K562 (cell line): ENCODE results near the gene PDCD7. TPM values are rescaled to one million over a fixed set of nuclear protein-coding genes. Genes with fewer than 3 reads are reported as not detected.

Experiments used
- ATAC-seq: fragments of 200-7000 bp; cut with Tn5 transposase; 3 replicates; pipeline ENCODE4 v1.9.1; 2020; ENCODE audit warnings: moderate library complexity
- BruUV-seq: library from RNA; stranded (reverse); fragments of 400-500 nt; replicated peaks from 2 replicates; lab custom pipeline; 2021; lab: Mats Ljungman, UMichigan
- CTCF ChIA-PET: fragments of 300-600 bp; formaldehyde crosslinking; extraction: SDS; loops from one replicate; lab custom pipeline; 2021; ENCODE audit warnings: low intra/inter-chr PET ratio; lab: Yijun Ruan, JAX
- POLR2A ChIA-PET: fragments of 300-600, 350-650 bp; sonication (Branson Sonifier 250); formaldehyde crosslinking; extraction: SDS; loops from one replicate; lab custom pipeline; 2021; ENCODE audit warnings: antibody characterized with exemption, inconsistent platforms; lab: Yijun Ruan, JAX
- DNase-seq, 4 experiments: peaks; one replicate each; pipeline versions ENCODE4 v3.0.0 to v3.0.0-alpha.2; 2011 to 2018; ENCODE audit warnings: low spot score in 3 of 4, mixed read lengths in 3 of 4; ENCODE audit errors: extremely low read depth in 1 of 4
- FAIRE-seq: peaks from 2 replicates; lab custom pipeline; 2011; peaks lifted over from hg19 to GRCh38; lab: Jason Lieb, UNC
- H2AFZ ChIP-seq: 2 replicates; pipeline ENCODE4 v1.6.0; 2011; ENCODE audit warnings: low read depth, low read length, control low read depth, inconsistent platforms
- H3K27ac ChIP-seq: fragments of 200-600 bp; 3 replicates; pipeline ENCODE4 v1.8.0; 2011; ENCODE audit warnings: low read depth, mild to moderate bottlenecking, control low read depth, inconsistent platforms, low read length, moderate library complexity, mixed read lengths; ENCODE audit errors: extremely low read depth
- H3K27me3 ChIP-seq, 2 experiments: fragments of 300-600 bp in 1 of 2; 2 replicates in 1 of 2; 3 replicates in 1 of 2; pipeline versions ENCODE4 v1.6.0 to v1.8.0; 2011; ENCODE audit warnings: inconsistent platforms in 2 of 2, low read length in 2 of 2, mild to moderate bottlenecking in 1 of 2, mixed read lengths in 1 of 2, moderate library complexity in 1 of 2; ENCODE audit not compliant: control insufficient read depth in 2 of 2, insufficient read depth in 2 of 2
- H3K36me3 ChIP-seq: fragments of 300-600 bp; 3 replicates; pipeline ENCODE4 v1.8.0; 2011; ENCODE audit warnings: mild to moderate bottlenecking, low read length, inconsistent platforms; ENCODE audit not compliant: control insufficient read depth, insufficient read depth
- H3K4me1 ChIP-seq, 2 experiments: fragments of 200-600 bp in 1 of 2; replicated peaks in 1 of 2; 2 replicates in 1 of 2; 3 replicates in 1 of 2; pipeline versions ENCODE4 v1.5.1 to v1.8.0; 2011; ENCODE audit warnings: inconsistent platforms in 2 of 2, low read length in 2 of 2, mild to moderate bottlenecking in 1 of 2, mixed read lengths in 1 of 2, moderate library complexity in 1 of 2; ENCODE audit not compliant: control insufficient read depth in 2 of 2, insufficient read depth in 2 of 2
- H3K4me2 ChIP-seq: 2 replicates; pipeline ENCODE4 v1.6.1; 2011; ENCODE audit warnings: low read length, control low read depth, inconsistent platforms, mixed read lengths; ENCODE audit not compliant: insufficient read depth
- H3K4me3 ChIP-seq: fragments of 200-600 bp; sonication (generic), shearing (Covaris generic); 2 replicates; pipeline ENCODE4 v1.5.1; 2016; ENCODE audit warnings: control low read depth, inconsistent platforms
- H3K79me2 ChIP-seq: fragments of 200-600 bp; 3 replicates; pipeline ENCODE4 v1.8.0; 2011; ENCODE audit warnings: low read length, inconsistent platforms; ENCODE audit not compliant: control insufficient read depth, insufficient read depth
- H3K9ac ChIP-seq, 2 experiments: 2 replicates each; pipeline versions ENCODE4 v1.6.0 to v1.6.1; 2011; ENCODE audit warnings: low read depth in 2 of 2, low read length in 2 of 2, control low read depth in 1 of 2, inconsistent platforms in 1 of 2, mild to moderate bottlenecking in 1 of 2, mixed read lengths in 1 of 2; ENCODE audit not compliant: insufficient read depth in 1 of 2
- H3K9me1 ChIP-seq: one replicate; pipeline ENCODE4 v1.6.0; 2011; ENCODE audit warnings: inconsistent platforms, mild to moderate bottlenecking, low read length, moderate library complexity; ENCODE audit not compliant: control insufficient read depth, insufficient read depth
- H3K9me3 ChIP-seq: replicated peaks from 2 replicates; pipeline ENCODE4 v1.5.1; 2011; ENCODE audit warnings: low read depth, low read length, inconsistent platforms; ENCODE audit not compliant: control insufficient read depth, insufficient read depth
- H4K20me1 ChIP-seq: replicated peaks from 2 replicates; pipeline ENCODE4 v1.6.1; 2011; ENCODE audit warnings: low read length, inconsistent platforms, mixed read lengths; ENCODE audit not compliant: control insufficient read depth, insufficient read depth
- JUND ChIP-seq, 2 experiments: IDR thresholded peaks; 2 replicates in 1 of 2; 3 replicates in 1 of 2; pipeline ENCODE4 v1.6.1; 2011; ENCODE audit warnings: borderline replicate concordance in 2 of 2, low read depth in 2 of 2, low read length in 2 of 2, improper control_type of control experiment in 1 of 2, missing biosample characterization in 1 of 2, missing genetic modification characterization in 1 of 2, missing genetic modification reagents in 1 of 2
- PURB ChIP-seq: sonication (generic); formaldehyde crosslinking; IDR thresholded peaks from 2 replicates; pipeline ENCODE4 v1.9.0; 2021; ENCODE audit warnings: low read depth, mild to moderate bottlenecking, missing genetic modification reagents
- ZNF780A ChIP-seq: fragments of 250-450 bp; sonication (Bioruptor Pico); IDR thresholded peaks from 2 replicates; pipeline ENCODE4 v1.5.0; 2021; ENCODE audit warnings: mild to moderate bottlenecking
- WGBS: fragments of 100-300 bp; shearing (Covaris generic); methylation state at CpG from one replicate; pipeline ENCODE4 v1.1.6; 2016; ENCODE audit warnings: low coverage, mixed read lengths; ENCODE audit not compliant: insufficient coverage; ENCODE audit errors: missing lambda C conversion rate; 5-methylcytosine and 5-hydroxymethylcytosine counted together
- in situ Hi-C: fragments of 300-500 bp; cut with MboI; formaldehyde crosslinking; loops from 4 replicates; pipeline ENCODE4 v1.15.0; 2018; ENCODE audit warnings: inconsistent platforms, mixed read lengths
- intact Hi-C: fragments of 100-400 bp; cut with micrococcal nuclease; formaldehyde crosslinking; loops from 2 replicates; pipeline ENCODE4 v1.14.2; 2022
- polyA plus RNA-seq, 8 experiments: library from polyadenylated mRNA; depleted of rRNA in 4 of 8; stranded (reverse) in 5 of 8; unstranded in 3 of 8; fragments of >200 nt; fragmentation: Nextera tagmentation in 2 of 8; fragmentation: Illumina TruSeq in 1 of 8; extraction: Ambion mirVana in 2 of 8; extraction: Trizol in 1 of 8; gene quantifications; 2 replicates each; pipeline versions ENCODE4 v1.2.1 to v1.2.3, GENCODE V29; 2011 to 2014; ENCODE audit warnings: inconsistent platforms in 1 of 8, missing spikeins in 1 of 8
- total RNA-seq, 7 experiments: library from RNA; depleted of rRNA in 6 of 7; stranded (reverse); fragments of >200 nt in 6 of 7; fragmentation: Illumina TruSeq in 2 of 7; extraction: Trizol in 2 of 7; gene quantifications; 2 replicates each; pipeline versions ENCODE4 v1.2.1 to v1.2.3, GENCODE V29; 2011 to 2021; ENCODE audit warnings: low replicate concordance in 1 of 7
- TF ChIP-seq, protein P1 (sequence below): fragments of 250-450 bp; sonication (Bioruptor Pico); IDR thresholded peaks from 2 replicates; pipeline ENCODE4 v1.5.0; 2021
- TF ChIP-seq, protein P2 (sequence below): fragments of 450-650 bp; formaldehyde crosslinking; conservative IDR thresholded peaks from 2 replicates; pipeline ENCODE4 v1.4.0; 2022; ENCODE audit warnings: mild to moderate bottlenecking, missing genetic modification characterization
- TF ChIP-seq, protein P3 (sequence below): sonication (generic); formaldehyde crosslinking; IDR thresholded peaks from 2 replicates; pipeline ENCODE4 v1.8.0; 2022; ENCODE audit warnings: missing genetic modification reagents, mild to moderate bottlenecking, borderline replicate concordance
- TF ChIP-seq, protein P4 (sequence below): fragments of 200-800 bp; sonication (Bioruptor generic); IDR thresholded peaks from 2 replicates; pipeline ENCODE4 v1.6.1; 2016; ENCODE audit warnings: missing genetic modification characterization, missing compliant biosample characterization
- TF ChIP-seq, protein P5 (sequence below): fragments of 250-450 bp; sonication (Bioruptor Pico); IDR thresholded peaks from 2 replicates; pipeline ENCODE4 v1.4.0; 2020; ENCODE audit warnings: mild to moderate bottlenecking, moderate library complexity

PDCD7 gene
- total and polyA plus RNA-seq, 9 of the 15 experiments (the other 6 are each of a cell fraction or from before 2014, with no cell fraction given): 11.8 to 30.2 (median 18.8) TPM

DNA sequence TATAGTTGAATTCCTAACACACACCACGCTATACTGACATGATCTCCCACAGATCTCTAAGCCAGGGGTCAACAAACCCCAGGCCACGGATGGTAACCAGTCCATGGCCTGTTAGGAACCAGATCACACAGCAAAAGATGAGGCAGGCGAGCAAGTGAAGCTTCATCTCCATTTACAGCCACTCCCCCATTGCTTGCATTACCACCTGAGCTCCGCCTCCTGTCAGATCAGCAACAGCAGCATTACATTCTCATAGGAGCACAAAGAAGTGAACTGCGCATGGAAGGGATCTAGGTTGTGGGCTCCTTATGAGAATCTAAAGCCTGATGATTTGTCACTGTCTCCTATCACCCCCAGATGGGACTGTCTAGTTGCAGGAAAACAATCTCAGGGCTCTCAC is 2.7 kb downstream of the PDCD7 start:
- ChIA-PET CTCF (no interaction called here), POLR2A (no interaction called here)
- H3K4me1 ChIP-seq: peaks cover 3 to 17% of the 10 kb centered on the region in 2 experiments; a peak in 3 of 5 replicates
- ATAC-seq (no peak), FAIRE-seq (no peak), DNase-seq (peak in 1 of 4 experiments; percentile 26)
- H3K9me3 ChIP-seq: no peaks in the 10 kb centered on the region
- no peaks in the 10 kb centered on the region for H3K27me3 ChIP-seq
- WGBS: 81% methylated on average over 4 of the region's 5 CpGs
- no peak overlapping the region for H2AFZ ChIP-seq
- H3K79me2 ChIP-seq: peaks cover 42% of the 10 kb centered on the region
- H3K9me1 ChIP-seq: no peaks in the 10 kb centered on the region
- H4K20me1 ChIP-seq: peaks cover 4% of the 10 kb centered on the region; the same call in 1 of the 2 replicates
- in situ Hi-C loops: no loop called here
- BruUV-seq: no TSS peak
- H3K4me3 ChIP-seq: no peak overlapping the region
- H3K27ac ChIP-seq: no peak overlapping the region
- no peak overlapping the region; a peak in 1 of 4 replicates for H3K9ac ChIP-seq
- intact Hi-C loops: no loop called here
- TF ChIP-seq, protein P1, sequence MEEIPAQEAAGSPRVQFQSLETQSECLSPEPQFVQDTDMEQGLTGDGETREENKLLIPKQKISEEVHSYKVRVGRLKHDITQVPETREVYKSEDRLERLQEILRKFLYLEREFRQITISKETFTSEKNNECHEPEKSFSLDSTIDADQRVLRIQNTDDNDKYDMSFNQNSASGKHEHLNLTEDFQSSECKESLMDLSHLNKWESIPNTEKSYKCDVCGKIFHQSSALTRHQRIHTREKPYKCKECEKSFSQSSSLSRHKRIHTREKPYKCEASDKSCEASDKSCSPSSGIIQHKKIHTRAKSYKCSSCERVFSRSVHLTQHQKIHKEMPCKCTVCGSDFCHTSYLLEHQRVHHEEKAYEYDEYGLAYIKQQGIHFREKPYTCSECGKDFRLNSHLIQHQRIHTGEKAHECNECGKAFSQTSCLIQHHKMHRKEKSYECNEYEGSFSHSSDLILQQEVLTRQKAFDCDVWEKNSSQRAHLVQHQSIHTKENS (CRISPR knock-in tag): no peak
- TF ChIP-seq PURB (CRISPR knock-in tag) (no peak), ZNF780A (no peak), JUND (IDR thresholded peaks at IDR 0.05; ENCODE audit: borderline replicate concordance, low read depth, low read length) (no peak), JUND (tag; IDR thresholded peaks at IDR 0.05; ENCODE audit: borderline replicate concordance, low read depth, low read length) (no peak)
- TF ChIP-seq, protein P2, sequence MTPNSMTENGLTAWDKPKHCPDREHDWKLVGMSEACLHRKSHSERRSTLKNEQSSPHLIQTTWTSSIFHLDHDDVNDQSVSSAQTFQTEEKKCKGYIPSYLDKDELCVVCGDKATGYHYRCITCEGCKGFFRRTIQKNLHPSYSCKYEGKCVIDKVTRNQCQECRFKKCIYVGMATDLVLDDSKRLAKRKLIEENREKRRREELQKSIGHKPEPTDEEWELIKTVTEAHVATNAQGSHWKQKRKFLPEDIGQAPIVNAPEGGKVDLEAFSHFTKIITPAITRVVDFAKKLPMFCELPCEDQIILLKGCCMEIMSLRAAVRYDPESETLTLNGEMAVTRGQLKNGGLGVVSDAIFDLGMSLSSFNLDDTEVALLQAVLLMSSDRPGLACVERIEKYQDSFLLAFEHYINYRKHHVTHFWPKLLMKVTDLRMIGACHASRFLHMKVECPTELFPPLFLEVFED: no peak
- TF ChIP-seq, protein P3, sequence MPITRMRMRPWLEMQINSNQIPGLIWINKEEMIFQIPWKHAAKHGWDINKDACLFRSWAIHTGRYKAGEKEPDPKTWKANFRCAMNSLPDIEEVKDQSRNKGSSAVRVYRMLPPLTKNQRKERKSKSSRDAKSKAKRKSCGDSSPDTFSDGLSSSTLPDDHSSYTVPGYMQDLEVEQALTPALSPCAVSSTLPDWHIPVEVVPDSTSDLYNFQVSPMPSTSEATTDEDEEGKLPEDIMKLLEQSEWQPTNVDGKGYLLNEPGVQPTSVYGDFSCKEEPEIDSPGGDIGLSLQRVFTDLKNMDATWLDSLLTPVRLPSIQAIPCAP: no peak
- TF ChIP-seq, protein P4, sequence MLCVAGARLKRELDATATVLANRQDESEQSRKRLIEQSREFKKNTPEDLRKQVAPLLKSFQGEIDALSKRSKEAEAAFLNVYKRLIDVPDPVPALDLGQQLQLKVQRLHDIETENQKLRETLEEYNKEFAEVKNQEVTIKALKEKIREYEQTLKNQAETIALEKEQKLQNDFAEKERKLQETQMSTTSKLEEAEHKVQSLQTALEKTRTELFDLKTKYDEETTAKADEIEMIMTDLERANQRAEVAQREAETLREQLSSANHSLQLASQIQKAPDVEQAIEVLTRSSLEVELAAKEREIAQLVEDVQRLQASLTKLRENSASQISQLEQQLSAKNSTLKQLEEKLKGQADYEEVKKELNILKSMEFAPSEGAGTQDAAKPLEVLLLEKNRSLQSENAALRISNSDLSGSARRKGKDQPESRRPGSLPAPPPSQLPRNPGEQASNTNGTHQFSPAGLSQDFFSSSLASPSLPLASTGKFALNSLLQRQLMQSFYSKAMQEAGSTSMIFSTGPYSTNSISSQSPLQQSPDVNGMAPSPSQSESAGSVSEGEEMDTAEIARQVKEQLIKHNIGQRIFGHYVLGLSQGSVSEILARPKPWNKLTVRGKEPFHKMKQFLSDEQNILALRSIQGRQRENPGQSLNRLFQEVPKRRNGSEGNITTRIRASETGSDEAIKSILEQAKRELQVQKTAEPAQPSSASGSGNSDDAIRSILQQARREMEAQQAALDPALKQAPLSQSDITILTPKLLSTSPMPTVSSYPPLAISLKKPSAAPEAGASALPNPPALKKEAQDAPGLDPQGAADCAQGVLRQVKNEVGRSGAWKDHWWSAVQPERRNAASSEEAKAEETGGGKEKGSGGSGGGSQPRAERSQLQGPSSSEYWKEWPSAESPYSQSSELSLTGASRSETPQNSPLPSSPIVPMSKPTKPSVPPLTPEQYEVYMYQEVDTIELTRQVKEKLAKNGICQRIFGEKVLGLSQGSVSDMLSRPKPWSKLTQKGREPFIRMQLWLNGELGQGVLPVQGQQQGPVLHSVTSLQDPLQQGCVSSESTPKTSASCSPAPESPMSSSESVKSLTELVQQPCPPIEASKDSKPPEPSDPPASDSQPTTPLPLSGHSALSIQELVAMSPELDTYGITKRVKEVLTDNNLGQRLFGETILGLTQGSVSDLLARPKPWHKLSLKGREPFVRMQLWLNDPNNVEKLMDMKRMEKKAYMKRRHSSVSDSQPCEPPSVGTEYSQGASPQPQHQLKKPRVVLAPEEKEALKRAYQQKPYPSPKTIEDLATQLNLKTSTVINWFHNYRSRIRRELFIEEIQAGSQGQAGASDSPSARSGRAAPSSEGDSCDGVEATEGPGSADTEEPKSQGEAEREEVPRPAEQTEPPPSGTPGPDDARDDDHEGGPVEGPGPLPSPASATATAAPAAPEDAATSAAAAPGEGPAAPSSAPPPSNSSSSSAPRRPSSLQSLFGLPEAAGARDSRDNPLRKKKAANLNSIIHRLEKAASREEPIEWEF (CRISPR knock-in tag): no peak
- TF ChIP-seq, protein P5, sequence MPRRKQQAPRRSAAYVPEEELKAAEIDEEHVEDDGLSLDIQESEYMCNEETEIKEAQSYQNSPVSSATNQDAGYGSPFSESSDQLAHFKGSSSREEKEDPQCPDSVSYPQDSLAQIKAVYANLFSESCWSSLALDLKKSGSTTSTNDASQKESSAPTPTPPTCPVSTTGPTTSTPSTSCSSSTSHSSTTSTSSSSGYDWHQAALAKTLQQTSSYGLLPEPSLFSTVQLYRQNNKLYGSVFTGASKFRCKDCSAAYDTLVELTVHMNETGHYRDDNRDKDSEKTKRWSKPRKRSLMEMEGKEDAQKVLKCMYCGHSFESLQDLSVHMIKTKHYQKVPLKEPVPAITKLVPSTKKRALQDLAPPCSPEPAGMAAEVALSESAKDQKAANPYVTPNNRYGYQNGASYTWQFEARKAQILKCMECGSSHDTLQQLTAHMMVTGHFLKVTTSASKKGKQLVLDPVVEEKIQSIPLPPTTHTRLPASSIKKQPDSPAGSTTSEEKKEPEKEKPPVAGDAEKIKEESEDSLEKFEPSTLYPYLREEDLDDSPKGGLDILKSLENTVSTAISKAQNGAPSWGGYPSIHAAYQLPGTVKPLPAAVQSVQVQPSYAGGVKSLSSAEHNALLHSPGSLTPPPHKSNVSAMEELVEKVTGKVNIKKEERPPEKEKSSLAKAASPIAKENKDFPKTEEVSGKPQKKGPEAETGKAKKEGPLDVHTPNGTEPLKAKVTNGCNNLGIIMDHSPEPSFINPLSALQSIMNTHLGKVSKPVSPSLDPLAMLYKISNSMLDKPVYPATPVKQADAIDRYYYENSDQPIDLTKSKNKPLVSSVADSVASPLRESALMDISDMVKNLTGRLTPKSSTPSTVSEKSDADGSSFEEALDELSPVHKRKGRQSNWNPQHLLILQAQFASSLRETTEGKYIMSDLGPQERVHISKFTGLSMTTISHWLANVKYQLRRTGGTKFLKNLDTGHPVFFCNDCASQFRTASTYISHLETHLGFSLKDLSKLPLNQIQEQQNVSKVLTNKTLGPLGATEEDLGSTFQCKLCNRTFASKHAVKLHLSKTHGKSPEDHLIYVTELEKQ (CRISPR knock-in tag): no peak
- peaks cover 47% of the 10 kb centered on the region for H3K36me3 ChIP-seq
- no peak overlapping the region for H3K4me2 ChIP-seq
